ENCODE data around the gene SNX21.
"Not testable (repeated sequence)": the region's sequence is repeated elsewhere in the genome, so short reads cannot be mapped to it uniquely, and the experiment has no call there.

SNX21 gene

DNA sequence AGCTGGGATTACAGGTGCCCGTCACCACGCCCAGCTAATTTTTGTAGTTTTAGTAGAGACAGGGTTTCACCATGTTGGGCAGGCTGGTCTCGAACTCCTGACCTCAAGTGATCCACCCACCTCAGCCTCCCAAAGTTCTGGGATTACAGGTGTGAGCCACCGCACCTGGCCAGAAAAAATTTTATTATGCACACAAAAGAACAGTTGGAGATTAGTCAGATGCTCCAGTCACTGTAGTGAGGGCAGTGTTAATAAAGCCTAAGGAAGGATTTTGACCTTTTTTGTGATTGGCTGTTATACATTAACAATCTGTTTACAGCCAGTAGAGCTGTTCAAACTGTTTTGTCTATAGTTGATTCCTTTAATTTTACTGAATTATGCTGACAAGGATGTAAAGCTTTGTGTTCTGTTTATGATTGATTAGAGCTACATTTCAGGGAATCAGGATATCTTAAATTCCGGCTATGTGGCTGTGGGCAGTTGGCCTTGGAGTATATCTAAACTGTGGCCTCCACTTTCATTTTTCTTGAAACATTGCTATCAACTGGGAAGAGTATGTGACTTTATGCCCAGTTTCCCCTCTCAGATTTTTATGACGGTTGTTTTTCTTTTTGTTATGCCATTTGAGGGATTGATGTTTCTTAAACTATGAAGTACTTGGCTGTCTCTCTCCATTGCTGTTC lies 33.7 kb downstream of the SNX21 start:
- Histone ChIP-seq H3K4me3 (ENCODE audit: low read depth, low read length) (no peak overlapping the region), H3K27me3 (ENCODE audit: control insufficient read depth, insufficient read depth, low read length) (no peaks in the 10 kb centered on the region), H3K9me3 (ENCODE audit: control insufficient read depth, insufficient read depth, low read depth, low read length) (no peaks in the 10 kb centered on the region), H3K36me3 (ENCODE audit: control insufficient read depth, insufficient read depth, low read length) (no peaks in the 10 kb centered on the region), H3K4me1 (ENCODE audit: control insufficient read depth, insufficient read depth, low read length) (no peaks in the 10 kb centered on the region), H3K9ac (ENCODE audit: low read length) (no peak overlapping the region), H3K27ac (ENCODE audit: low read depth, low read length) (no peak overlapping the region)

DNA sequence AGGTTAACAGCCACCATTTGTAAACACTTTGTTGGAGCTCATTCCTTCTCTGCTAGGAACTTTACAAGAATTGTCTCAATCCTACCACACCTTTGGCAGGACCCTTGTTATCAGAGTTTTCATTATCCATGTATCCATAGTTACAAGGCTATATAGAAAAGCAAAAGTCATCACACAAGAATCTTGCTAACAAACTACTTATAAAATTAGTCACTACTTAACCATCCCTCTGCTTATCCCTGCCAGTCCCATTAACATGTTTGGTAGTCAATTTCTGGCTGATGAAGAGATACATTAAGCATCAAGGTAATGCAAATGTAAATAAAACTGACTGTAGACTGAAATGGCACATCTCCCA lies 34.2 kb downstream of the SNX21 start:
- Histone ChIP-seq H3K27me3 (ENCODE audit: control insufficient read depth, insufficient read depth, low read length) (no peaks in the 10 kb centered on the region), H3K9me3 (ENCODE audit: control insufficient read depth, insufficient read depth, low read depth, low read length) (no peaks in the 10 kb centered on the region), H3K4me1 (ENCODE audit: control insufficient read depth, insufficient read depth, low read length) (no peaks in the 10 kb centered on the region), H3K36me3 (ENCODE audit: control insufficient read depth, insufficient read depth, low read length) (no peaks in the 10 kb centered on the region), H3K9ac (ENCODE audit: low read length) (no peak overlapping the region), H3K4me3 (ENCODE audit: low read depth, low read length) (no peak overlapping the region), H3K27ac (ENCODE audit: low read depth, low read length) (no peak overlapping the region)

DNA sequence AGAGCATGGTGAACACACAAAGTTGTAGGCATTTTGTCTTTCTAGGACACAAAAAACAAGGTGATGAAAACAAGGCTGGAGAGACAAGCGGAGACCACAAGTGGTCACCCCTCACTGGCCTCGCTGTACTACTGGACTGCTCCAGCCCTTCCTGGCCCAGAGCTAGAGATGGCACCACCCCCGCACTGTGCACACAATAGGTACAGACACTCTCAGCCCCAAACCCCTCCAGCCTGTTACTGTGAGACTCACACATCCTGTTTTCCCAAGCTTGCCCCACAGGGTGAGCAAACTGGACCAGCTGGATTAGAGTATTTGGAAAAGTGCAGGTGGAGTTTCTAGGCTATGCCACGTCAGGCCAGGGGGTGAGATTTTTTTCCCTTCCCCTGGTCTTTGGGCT lies 39.0 kb downstream of the SNX21 start:
- Histone ChIP-seq H3K36me3 (ENCODE audit: control insufficient read depth, insufficient read depth, low read length) (peaks cover 10% of the 10 kb centered on the region), H3K4me1 (ENCODE audit: control insufficient read depth, insufficient read depth, low read length) (no peaks in the 10 kb centered on the region), H3K27me3 (ENCODE audit: control insufficient read depth, insufficient read depth, low read length) (no peaks in the 10 kb centered on the region), H3K27ac (ENCODE audit: low read depth, low read length) (no peak overlapping the region), H3K9me3 (ENCODE audit: control insufficient read depth, insufficient read depth, low read depth, low read length) (no peaks in the 10 kb centered on the region), H3K9ac (ENCODE audit: low read length) (no peak overlapping the region), H3K4me3 (ENCODE audit: low read depth, low read length) (no peak overlapping the region)

DNA sequence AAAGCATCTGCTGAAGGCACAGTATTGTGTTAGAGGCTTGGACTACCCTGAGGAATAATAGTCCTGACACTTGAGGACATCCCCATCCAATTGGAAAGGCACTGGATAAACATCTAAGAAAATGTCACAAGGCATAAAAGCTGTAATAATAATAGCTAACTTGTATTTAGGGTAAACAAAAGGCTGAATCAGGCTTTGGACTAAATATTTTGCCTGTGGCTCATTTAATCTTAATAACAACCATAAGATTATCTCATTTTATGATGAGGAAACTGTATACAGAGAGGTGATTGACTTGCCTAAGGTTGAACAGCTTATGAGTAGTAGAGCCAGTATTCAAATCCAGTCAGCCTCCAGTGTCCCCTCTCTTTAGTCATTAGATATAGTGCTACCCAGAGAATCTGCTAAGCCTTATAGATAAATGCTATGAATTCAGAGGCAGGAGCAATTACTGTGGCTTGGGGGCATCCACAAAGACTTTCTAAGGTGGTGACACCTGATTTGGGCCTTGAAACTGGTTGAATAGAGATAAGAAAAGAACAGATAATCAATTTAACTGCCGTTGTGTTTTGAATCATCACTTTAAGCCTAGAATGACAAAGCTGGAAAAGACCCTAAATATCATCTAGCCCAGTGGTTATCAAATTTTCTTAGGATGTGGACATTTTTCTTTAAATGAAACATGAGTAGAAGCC lies 40.0 kb downstream of the SNX21 start:
- Histone ChIP-seq H3K4me1 (ENCODE audit: control insufficient read depth, insufficient read depth, low read length) (no peaks in the 10 kb centered on the region), H3K27me3 (ENCODE audit: control insufficient read depth, insufficient read depth, low read length) (no peaks in the 10 kb centered on the region), H3K9me3 (ENCODE audit: control insufficient read depth, insufficient read depth, low read depth, low read length) (no peaks in the 10 kb centered on the region), H3K27ac (ENCODE audit: low read depth, low read length) (no peak overlapping the region), H3K9ac (ENCODE audit: low read length) (no peak overlapping the region), H3K4me3 (ENCODE audit: low read depth, low read length) (no peak overlapping the region), H3K36me3 (ENCODE audit: control insufficient read depth, insufficient read depth, low read length) (peaks cover 19% of the 10 kb centered on the region)

DNA sequence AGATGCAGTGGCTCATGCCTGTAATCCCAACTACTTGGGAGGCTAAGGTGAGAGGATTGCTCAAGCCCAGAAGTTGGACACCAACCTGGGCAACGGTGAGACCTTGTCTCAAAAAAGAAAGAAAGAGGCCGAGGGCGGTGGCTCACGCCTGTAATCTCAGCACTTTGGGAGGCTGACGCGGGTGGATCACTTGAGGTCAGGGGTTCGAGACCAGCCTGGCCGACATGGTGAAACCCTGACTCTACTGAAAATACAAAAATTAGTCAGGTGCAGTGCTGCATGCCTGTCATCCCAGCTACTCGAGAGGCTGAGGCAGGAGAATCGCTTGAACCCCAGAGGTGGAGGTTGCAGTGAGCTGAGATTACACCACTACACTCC lies 40.5 kb downstream of the SNX21 start:
- not testable (repeated sequence) for H3K4me3 ChIP-seq (ENCODE audit: low read depth, low read length); H3K27ac ChIP-seq (ENCODE audit: low read depth, low read length); H3K9ac ChIP-seq (ENCODE audit: low read length); H3K9me3 ChIP-seq (ENCODE audit: control insufficient read depth, insufficient read depth, low read depth, low read length); H3K27me3 ChIP-seq (ENCODE audit: control insufficient read depth, insufficient read depth, low read length); H3K4me1 ChIP-seq (ENCODE audit: control insufficient read depth, insufficient read depth, low read length)
- H3K36me3 ChIP-seq (ENCODE audit: control insufficient read depth, insufficient read depth, low read length) = peaks cover 20% of the 10 kb centered on the region

DNA sequence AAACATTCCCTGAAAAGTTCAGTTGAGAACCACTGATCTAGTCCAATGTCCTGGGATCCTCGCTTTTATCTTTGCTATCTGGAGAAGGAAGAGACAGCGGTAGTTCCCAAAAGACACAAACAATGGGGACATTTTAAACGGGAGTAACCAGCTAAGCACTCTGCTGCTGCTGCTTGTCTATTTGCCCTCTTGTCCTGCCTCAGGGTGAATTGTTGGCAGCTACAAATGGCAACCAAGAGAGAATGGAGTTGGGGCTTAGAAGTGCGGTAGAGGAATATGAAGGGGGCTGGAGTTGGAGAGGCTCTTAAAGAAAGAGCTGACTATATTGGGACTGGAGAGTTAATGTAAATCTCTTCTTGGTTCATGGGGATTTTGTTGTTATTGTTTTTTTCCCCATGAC lies 41.0 kb downstream of the SNX21 start:
- no peak overlapping the region for H3K4me3 ChIP-seq (ENCODE audit: low read depth, low read length)

DNA sequence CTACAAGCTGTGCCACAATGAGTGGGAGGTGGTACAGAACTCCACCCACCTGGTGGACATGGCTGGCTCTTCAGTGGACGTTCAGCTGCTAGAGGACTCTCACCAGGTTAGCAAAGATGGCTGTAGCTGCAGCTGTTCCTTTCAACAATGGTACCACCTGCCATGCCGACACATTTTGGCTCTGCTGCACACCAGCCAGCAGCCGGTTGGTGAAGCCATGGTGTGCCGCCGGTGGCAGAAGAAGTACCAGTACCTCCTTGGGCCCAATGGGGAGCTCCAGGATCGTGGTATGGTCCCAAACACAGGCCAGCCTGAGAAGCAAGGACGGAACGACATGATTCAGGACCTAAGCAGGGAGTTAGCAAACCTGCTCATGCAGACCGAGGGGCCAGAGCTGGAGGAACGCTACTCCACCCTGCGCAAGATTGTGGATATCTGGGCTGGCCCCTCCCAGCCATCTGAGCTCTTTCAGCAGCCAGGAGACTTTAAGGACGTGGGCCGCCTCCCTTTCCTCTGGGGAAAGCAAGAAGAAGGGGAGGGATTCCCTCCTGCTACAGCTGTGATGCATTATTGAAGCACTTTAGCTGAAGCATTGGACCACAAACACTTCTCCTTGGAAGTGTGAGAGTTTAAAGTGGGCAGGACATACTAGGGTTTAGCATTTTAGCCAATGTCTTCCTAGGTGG lies 44.6 kb downstream of the SNX21 start:
- Histone ChIP-seq H3K27ac (ENCODE audit: low read depth, low read length) (no peak overlapping the region), H3K36me3 (ENCODE audit: control insufficient read depth, insufficient read depth, low read length) (peaks cover 31% of the 10 kb centered on the region)

More for the DNA sequence above, 41.0 kb downstream of the SNX21 start:
- H3K27me3 ChIP-seq (ENCODE audit: control insufficient read depth, insufficient read depth, low read length) = no peaks in the 10 kb centered on the region
- H3K36me3 ChIP-seq (ENCODE audit: control insufficient read depth, insufficient read depth, low read length) = peaks cover 20% of the 10 kb centered on the region
- H3K9me3 ChIP-seq (ENCODE audit: control insufficient read depth, insufficient read depth, low read depth, low read length) = no peaks in the 10 kb centered on the region
- H3K9ac ChIP-seq (ENCODE audit: low read length) = no peak overlapping the region
- H3K4me1 ChIP-seq (ENCODE audit: control insufficient read depth, insufficient read depth, low read length) = no peaks in the 10 kb centered on the region
- H3K27ac ChIP-seq (ENCODE audit: low read depth, low read length) = no peak overlapping the region

DNA sequence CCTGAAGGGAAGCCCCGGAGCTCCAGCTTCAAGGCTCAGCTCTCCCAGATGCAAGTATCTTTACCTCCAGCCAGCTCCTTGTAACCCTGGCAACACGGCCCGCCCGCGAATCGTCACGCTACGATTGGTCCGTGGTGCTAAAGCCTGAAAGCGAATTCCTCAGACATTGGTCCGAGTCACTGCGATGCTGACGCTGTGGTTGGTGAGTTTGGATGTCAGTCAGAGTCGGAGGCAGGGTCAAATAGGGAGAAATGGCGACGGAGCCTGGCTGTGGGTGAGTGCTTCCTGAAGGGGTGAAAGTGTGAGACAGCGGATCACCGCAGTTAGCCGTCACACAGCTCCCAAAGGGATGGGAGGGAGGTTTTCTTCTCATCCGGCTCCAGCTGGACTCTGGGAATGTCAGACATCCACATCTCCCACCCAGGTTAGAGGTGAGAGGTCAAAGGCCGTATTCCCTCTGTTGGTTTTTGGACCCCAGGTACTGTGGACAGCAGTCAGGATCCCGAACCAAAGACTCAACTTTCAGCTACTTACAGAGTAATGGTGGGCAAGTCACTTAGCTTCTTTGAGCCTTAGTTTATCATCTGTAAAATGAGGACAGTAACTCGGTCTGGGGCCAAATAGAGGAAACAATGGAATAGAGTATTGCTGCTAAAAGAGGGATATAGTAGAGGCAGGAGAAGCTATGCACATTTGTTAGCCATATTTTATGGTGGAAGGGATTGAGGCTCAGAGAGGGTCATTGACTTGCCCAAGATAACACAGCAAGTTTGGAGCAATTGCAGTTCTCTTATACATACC lies 47.6 kb downstream of the SNX21 start, which contains the start of gene ZSWIM1:
TSS of gene ZSWIM1 (plus strand) at position 240 of the 801 bp plus-strand sequence. CDS start 1,366 bp downstream, outside the sequence.
- H3K9me3 ChIP-seq (ENCODE audit: control insufficient read depth, insufficient read depth, low read depth, low read length) = no peaks in the 10 kb centered on the region
- H3K9ac ChIP-seq (ENCODE audit: low read length) = peak within 1 kb of the TSS; percentile 75
- H3K4me3 ChIP-seq (ENCODE audit: low read depth, low read length) = peak within 1 kb of the TSS; percentile 81
- no peaks in the 10 kb centered on the region for H3K27me3 ChIP-seq (ENCODE audit: control insufficient read depth, insufficient read depth, low read length)
- no peak within 1 kb of the TSS for H3K27ac ChIP-seq (ENCODE audit: low read depth, low read length)
- H3K36me3 ChIP-seq (ENCODE audit: control insufficient read depth, insufficient read depth, low read length) = peaks cover 44% of the 10 kb centered on the region
- H3K4me1 ChIP-seq (ENCODE audit: control insufficient read depth, insufficient read depth, low read length) = no peaks in the 10 kb centered on the region

More for the DNA sequence above, 44.6 kb downstream of the SNX21 start:
- Histone ChIP-seq H3K9me3 (ENCODE audit: control insufficient read depth, insufficient read depth, low read depth, low read length) (no peaks in the 10 kb centered on the region), H3K4me3 (ENCODE audit: low read depth, low read length) (no peak overlapping the region), H3K27me3 (ENCODE audit: control insufficient read depth, insufficient read depth, low read length) (no peaks in the 10 kb centered on the region), H3K9ac (ENCODE audit: low read length) (no peak overlapping the region), H3K4me1 (ENCODE audit: control insufficient read depth, insufficient read depth, low read length) (no peaks in the 10 kb centered on the region)

DNA sequence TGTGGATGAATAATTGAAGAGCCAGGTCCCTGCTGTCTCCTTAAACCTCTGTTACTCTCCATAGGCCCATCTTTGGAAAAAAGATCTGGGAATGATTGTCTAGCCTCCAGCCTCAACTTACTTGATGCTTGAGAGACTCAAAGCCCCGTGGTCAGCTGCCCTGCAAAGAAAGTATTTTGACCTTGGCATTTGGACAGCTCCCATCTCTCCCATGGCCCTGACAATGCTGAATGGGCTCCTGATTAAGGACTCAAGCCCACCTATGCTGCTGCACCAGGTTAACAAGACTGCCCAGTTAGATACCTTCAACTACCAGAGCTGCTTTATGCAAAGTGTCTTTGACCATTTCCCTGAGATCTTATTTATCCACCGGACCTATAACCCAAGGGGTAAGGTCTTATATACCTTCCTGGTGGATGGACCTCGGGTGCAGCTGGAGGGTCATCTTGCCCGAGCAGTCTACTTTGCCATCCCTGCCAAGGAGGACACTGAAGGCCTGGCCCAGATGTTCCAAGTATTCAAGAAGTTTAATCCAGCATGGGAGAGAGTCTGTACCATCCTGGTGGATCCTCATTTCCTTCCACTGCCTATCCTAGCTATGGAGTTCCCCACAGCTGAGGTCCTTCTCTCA lies 49.0 kb downstream of the SNX21 start:
- H3K27me3 ChIP-seq (ENCODE audit: control insufficient read depth, insufficient read depth, low read length) = no peaks in the 10 kb centered on the region
- peaks cover 47% of the 10 kb centered on the region for H3K36me3 ChIP-seq (ENCODE audit: control insufficient read depth, insufficient read depth, low read length)
- H3K27ac ChIP-seq (ENCODE audit: low read depth, low read length) = no peak overlapping the region
- H3K9me3 ChIP-seq (ENCODE audit: control insufficient read depth, insufficient read depth, low read depth, low read length) = no peaks in the 10 kb centered on the region
- H3K9ac ChIP-seq (ENCODE audit: low read length) = no peak overlapping the region
- no peak overlapping the region for H3K4me3 ChIP-seq (ENCODE audit: low read depth, low read length)
- no peaks in the 10 kb centered on the region for H3K4me1 ChIP-seq (ENCODE audit: control insufficient read depth, insufficient read depth, low read length)

DNA sequence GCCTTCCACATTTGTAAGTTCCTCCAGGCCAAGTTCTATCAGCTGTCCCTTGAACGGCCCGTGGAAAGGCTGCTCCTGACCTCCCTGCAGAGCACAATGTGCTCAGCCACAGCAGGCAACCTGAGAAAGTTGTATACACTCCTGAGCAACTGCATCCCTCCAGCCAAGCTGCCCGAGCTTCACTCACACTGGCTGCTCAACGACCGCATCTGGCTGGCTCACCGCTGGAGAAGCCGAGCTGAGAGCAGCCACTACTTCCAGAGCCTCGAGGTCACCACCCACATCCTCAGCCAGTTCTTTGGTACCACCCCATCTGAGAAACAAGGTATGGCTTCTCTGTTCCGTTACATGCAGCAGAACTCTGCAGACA lies 49.5 kb downstream of the SNX21 start:
- no peak overlapping the region for H3K4me3 ChIP-seq (ENCODE audit: low read depth, low read length)
- no peaks in the 10 kb centered on the region for H3K9me3 ChIP-seq (ENCODE audit: control insufficient read depth, insufficient read depth, low read depth, low read length)
- no peaks in the 10 kb centered on the region for H3K27me3 ChIP-seq (ENCODE audit: control insufficient read depth, insufficient read depth, low read length)
- H3K36me3 ChIP-seq (ENCODE audit: control insufficient read depth, insufficient read depth, low read length) = peaks cover 43% of the 10 kb centered on the region
- no peak overlapping the region for H3K27ac ChIP-seq (ENCODE audit: low read depth, low read length)
- H3K9ac ChIP-seq (ENCODE audit: low read length) = no peak overlapping the region
- no peaks in the 10 kb centered on the region for H3K4me1 ChIP-seq (ENCODE audit: control insufficient read depth, insufficient read depth, low read length)
